Suprapubic skin (tissue), 4 donors: ENCODE measurements around the gene CPNE2.

ENCODE experiments used
- CTCF ChIP-seq, 2 donors: fragments of 200-600 bp in 1 of 2; fragments of 450-650 bp in 1 of 2; sonication (generic) in 1 of 2; IDR thresholded peaks; one replicate each; pipeline ENCODE4 v1.5.1; 2016 to 2019; ENCODE audit warnings: antibody characterized with exemption in 2 of 2, mild to moderate bottlenecking in 1 of 2, moderate library complexity in 1 of 2
- EP300 ChIP-seq: sonication (generic); formaldehyde crosslinking; IDR thresholded peaks from one replicate; pipeline ENCODE4 v1.6.1; 2017; ENCODE audit warnings: antibody characterized with exemption
- POLR2A ChIP-seq, 2 donors: fragments of 450-650 bp; IDR thresholded peaks; one replicate each; pipeline ENCODE4 v1.6.1; 2017; ENCODE audit warnings: antibody characterized with exemption in 2 of 2, mild to moderate bottlenecking in 2 of 2, moderate library complexity in 2 of 2
- POLR2AphosphoS5 ChIP-seq, 3 donors: sonication (generic); formaldehyde crosslinking; IDR thresholded peaks; one replicate each; pipeline ENCODE4 v1.6.1; 2017; ENCODE audit warnings: antibody characterized with exemption in 3 of 3

GRCh38 chr16:57146040-57146647 is 53.8 kb downstream of the CPNE2 start:
- TF ChIP-seq CTCF (IDR thresholded peaks at IDR 0.05) (no peak), POLR2A (IDR thresholded peaks at IDR 0.05) (no peak), POLR2AphosphoS5 (IDR thresholded peaks at IDR 0.05) (no peak), EP300 (no peak)
